ENCODE results near the gene PIK3CD.
"Not testable (repeated sequence)": the region's sequence is repeated elsewhere in the genome, so short reads cannot be mapped to it uniquely, and the experiment has no call there.

PIK3CD gene

GRCh38 chr1:9762446-9762845 is 110.9 kb downstream of the PIK3CD start:
- H3K9ac ChIP-seq (ENCODE audit: low read depth, low read length); H3K27me3 ChIP-seq (ENCODE audit: control insufficient read depth, insufficient read depth, low read length); H3K9me3 ChIP-seq (ENCODE audit: control insufficient read depth, insufficient read depth, low read length); H3K4me3 ChIP-seq (ENCODE audit: low read depth, low read length); H3K36me3 ChIP-seq (ENCODE audit: control insufficient read depth, insufficient read depth, low read length): not testable (repeated sequence)
- H3K4me1 ChIP-seq (ENCODE audit: control insufficient read depth, insufficient read depth, low read length), result peaks cover 13% of the 10 kb centered on the region

- Histone ChIP-seq H3K27me3 (ENCODE audit: control insufficient read depth, insufficient read depth, low read length) (no peaks in the 10 kb centered on the region), H3K4me1 (ENCODE audit: control insufficient read depth, insufficient read depth, low read length) (peaks cover 13% of the 10 kb centered on the region), H3K36me3 (ENCODE audit: control insufficient read depth, insufficient read depth, low read length) (no peaks in the 10 kb centered on the region), H3K9ac (ENCODE audit: low read depth, low read length) (no peak overlapping the region), H3K9me3 (ENCODE audit: control insufficient read depth, insufficient read depth, low read length) (no peaks in the 10 kb centered on the region), H3K4me3 (ENCODE audit: low read depth, low read length) (no peak overlapping the region)
Observed at GRCh38 chr1:9763914-9764313, 112.4 kb downstream of the PIK3CD start.

GRCh38 chr1:9764550-9764949 is 113.0 kb downstream of the PIK3CD start:
- Histone ChIP-seq H3K36me3 (ENCODE audit: control insufficient read depth, insufficient read depth, low read length) (no peaks in the 10 kb centered on the region), H3K4me3 (ENCODE audit: low read depth, low read length) (no peak overlapping the region), H3K4me1 (ENCODE audit: control insufficient read depth, insufficient read depth, low read length) (peaks cover 13% of the 10 kb centered on the region), H3K27me3 (ENCODE audit: control insufficient read depth, insufficient read depth, low read length) (no peaks in the 10 kb centered on the region), H3K9me3 (ENCODE audit: control insufficient read depth, insufficient read depth, low read length) (no peaks in the 10 kb centered on the region), H3K9ac (ENCODE audit: low read depth, low read length) (no peak overlapping the region)

GRCh38 chr1:9766759-9767442 is 115.4 kb downstream of the PIK3CD start:
- Histone ChIP-seq H3K9ac (ENCODE audit: low read depth, low read length) (no peak overlapping the region), H3K4me3 (ENCODE audit: low read depth, low read length) (no peak overlapping the region), H3K4me1 (ENCODE audit: control insufficient read depth, insufficient read depth, low read length) (peaks cover 2% of the 10 kb centered on the region), H3K27me3 (ENCODE audit: control insufficient read depth, insufficient read depth, low read length) (no peaks in the 10 kb centered on the region), H3K9me3 (ENCODE audit: control insufficient read depth, insufficient read depth, low read length) (no peaks in the 10 kb centered on the region), H3K36me3 (ENCODE audit: control insufficient read depth, insufficient read depth, low read length) (no peaks in the 10 kb centered on the region)

GRCh38 chr1:9767964-9768668 is 116.6 kb downstream of the PIK3CD start:
- H3K9ac ChIP-seq (ENCODE audit: low read depth, low read length), result no peak overlapping the region
- no peaks in the 10 kb centered on the region for H3K27me3 ChIP-seq (ENCODE audit: control insufficient read depth, insufficient read depth, low read length)
- H3K36me3 ChIP-seq (ENCODE audit: control insufficient read depth, insufficient read depth, low read length), result peaks cover 3% of the 10 kb centered on the region
- peaks cover 2% of the 10 kb centered on the region for H3K4me1 ChIP-seq (ENCODE audit: control insufficient read depth, insufficient read depth, low read length)
- H3K4me3 ChIP-seq (ENCODE audit: low read depth, low read length), result no peak overlapping the region
- no peaks in the 10 kb centered on the region for H3K9me3 ChIP-seq (ENCODE audit: control insufficient read depth, insufficient read depth, low read length)

GRCh38 chr1:9768983-9769382 is 117.5 kb downstream of the PIK3CD start:
- peaks cover 2% of the 10 kb centered on the region for H3K4me1 ChIP-seq (ENCODE audit: control insufficient read depth, insufficient read depth, low read length)
- no peak overlapping the region for H3K4me3 ChIP-seq (ENCODE audit: low read depth, low read length)
- no peaks in the 10 kb centered on the region for H3K27me3 ChIP-seq (ENCODE audit: control insufficient read depth, insufficient read depth, low read length)
- peaks cover 3% of the 10 kb centered on the region for H3K36me3 ChIP-seq (ENCODE audit: control insufficient read depth, insufficient read depth, low read length)
- no peaks in the 10 kb centered on the region for H3K9me3 ChIP-seq (ENCODE audit: control insufficient read depth, insufficient read depth, low read length)
- no peak overlapping the region for H3K9ac ChIP-seq (ENCODE audit: low read depth, low read length)

GRCh38 chr1:9770298-9770697 is 118.8 kb downstream of the PIK3CD start:
- Histone ChIP-seq H3K27me3 (ENCODE audit: control insufficient read depth, insufficient read depth, low read length) (no peaks in the 10 kb centered on the region), H3K36me3 (ENCODE audit: control insufficient read depth, insufficient read depth, low read length) (peaks cover 3% of the 10 kb centered on the region), H3K9me3 (ENCODE audit: control insufficient read depth, insufficient read depth, low read length) (no peaks in the 10 kb centered on the region), H3K4me3 (ENCODE audit: low read depth, low read length) (no peak overlapping the region), H3K9ac (ENCODE audit: low read depth, low read length) (no peak overlapping the region), H3K4me1 (ENCODE audit: control insufficient read depth, insufficient read depth, low read length) (peaks cover 5% of the 10 kb centered on the region)

- H3K9ac ChIP-seq (ENCODE audit: low read depth, low read length), result no peak overlapping the region
- H3K36me3 ChIP-seq (ENCODE audit: control insufficient read depth, insufficient read depth, low read length), result peaks cover 3% of the 10 kb centered on the region
- no peaks in the 10 kb centered on the region for H3K9me3 ChIP-seq (ENCODE audit: control insufficient read depth, insufficient read depth, low read length)
- no peak overlapping the region for H3K4me3 ChIP-seq (ENCODE audit: low read depth, low read length)
- H3K27me3 ChIP-seq (ENCODE audit: control insufficient read depth, insufficient read depth, low read length), result no peaks in the 10 kb centered on the region
- peaks cover 2% of the 10 kb centered on the region for H3K4me1 ChIP-seq (ENCODE audit: control insufficient read depth, insufficient read depth, low read length)
Observed at GRCh38 chr1:9774712-9775679, 123.5 kb downstream of the PIK3CD start.

GRCh38 chr1:9776685-9777084 is 125.2 kb downstream of the PIK3CD start:
- Histone ChIP-seq H3K4me1 (ENCODE audit: control insufficient read depth, insufficient read depth, low read length) (peaks cover 2% of the 10 kb centered on the region), H3K9me3 (ENCODE audit: control insufficient read depth, insufficient read depth, low read length) (no peaks in the 10 kb centered on the region), H3K9ac (ENCODE audit: low read depth, low read length) (no peak overlapping the region), H3K36me3 (ENCODE audit: control insufficient read depth, insufficient read depth, low read length) (peaks cover 3% of the 10 kb centered on the region), H3K4me3 (ENCODE audit: low read depth, low read length) (no peak overlapping the region), H3K27me3 (ENCODE audit: control insufficient read depth, insufficient read depth, low read length) (no peaks in the 10 kb centered on the region)

All from iPS-15b (cell line).